ENCODE data around the gene SUSD1.

GRCh38 chr9:112002131-112002846 is 172.8 kb downstream of the SUSD1 start:
- TF ChIP-seq EZH2phosphoT487 (IDR thresholded peaks at IDR 0.05; ENCODE audit: insufficient read depth, low read depth), result no peak
- TF ChIP-seq EZH2 (IDR thresholded peaks at IDR 0.05; ENCODE audit: insufficient read depth, poor library complexity, severe bottlenecking), result no peak
